ENCODE measurements around the gene MRPL23. TPM values are rescaled to one million over a fixed set of nuclear protein-coding genes. Genes with fewer than 3 reads are reported as not detected.
"Not testable (repeated sequence)": the region's sequence is repeated elsewhere in the genome, so short reads cannot be mapped to it uniquely, and the experiment has no call there.

Gene MRPL23
- total RNA-seq, 2 donors from 2014 or later, result 59.4 to 60.3 TPM

GRCh38 chr11:1933416-1934334 lies 13.5 kb upstream of the MRPL23 start:
- H3K27me3 Mint-ChIP-seq (ENCODE audit: low read depth), result peaks cover 9% of the 10 kb centered on the region
- H3K27ac Mint-ChIP-seq, result no peak overlapping the region
- H3K9me3 Mint-ChIP-seq, result no peaks in the 10 kb centered on the region
- ATAC-seq (replicated peaks in 1 of 2) (no peak), DNase-seq (no peak)
- H3K4me1 Mint-ChIP-seq (ENCODE audit: low read depth), result no peaks in the 10 kb centered on the region
- no peak overlapping the region for H3K4me3 Mint-ChIP-seq
- no peaks in the 10 kb centered on the region for H3K36me3 Mint-ChIP-seq (ENCODE audit: insufficient read depth in 2 of 2)

GRCh38 chr11:1934335-1935155 lies 12.6 kb upstream of the MRPL23 start:
- DNase-seq (no peak), ATAC-seq (replicated peaks in 1 of 2) (no peak)

GRCh38 chr11:1935156-1936071 lies 11.7 kb upstream of the MRPL23 start:
- Mint-ChIP-seq H3K4me3 (no peak overlapping the region), H3K4me1 (ENCODE audit: low read depth) (peaks cover 5% of the 10 kb centered on the region), H3K9me3 (no peaks in the 10 kb centered on the region), H3K36me3 (ENCODE audit: insufficient read depth in 2 of 2) (no peaks in the 10 kb centered on the region), H3K27ac (no peak overlapping the region), H3K27me3 (ENCODE audit: low read depth) (peaks cover 9% of the 10 kb centered on the region)
- no peak for DNase-seq
- ATAC-seq (replicated peaks in 1 of 2), result no peak

More at GRCh38 chr11:1934335-1935155, 12.6 kb upstream of the MRPL23 start:
- Mint-ChIP-seq H3K4me1 (ENCODE audit: low read depth) (peaks cover 5% of the 10 kb centered on the region), H3K9me3 (no peaks in the 10 kb centered on the region), H3K4me3 (no peak overlapping the region), H3K36me3 (ENCODE audit: insufficient read depth in 2 of 2) (no peaks in the 10 kb centered on the region), H3K27ac (no peak overlapping the region), H3K27me3 (ENCODE audit: low read depth) (peaks cover 9% of the 10 kb centered on the region)

- peaks cover 5% of the 10 kb centered on the region for H3K4me1 Mint-ChIP-seq (ENCODE audit: low read depth)
- no peak for ATAC-seq (replicated peaks in 1 of 2)
- no peak for DNase-seq
Measured at GRCh38 chr11:1936072-1936780, 10.9 kb upstream of the MRPL23 start.

GRCh38 chr11:1936781-1937615 lies 10.1 kb upstream of the MRPL23 start:
- H3K27ac Mint-ChIP-seq, result no peak overlapping the region
- DNase-seq (peak; percentile 0), ATAC-seq (replicated peaks in 1 of 2) (no peak)
- no peaks in the 10 kb centered on the region for H3K9me3 Mint-ChIP-seq
- H3K36me3 Mint-ChIP-seq (ENCODE audit: insufficient read depth in 2 of 2), result no peaks in the 10 kb centered on the region
- H3K4me3 Mint-ChIP-seq, result no peak overlapping the region
- H3K4me1 Mint-ChIP-seq (ENCODE audit: low read depth), result peaks cover 5% of the 10 kb centered on the region
- H3K27me3 Mint-ChIP-seq (ENCODE audit: low read depth), result peaks cover 2% of the 10 kb centered on the region

More at GRCh38 chr11:1936072-1936780, 10.9 kb upstream of the MRPL23 start:
- H3K27ac Mint-ChIP-seq, result no peak overlapping the region
- H3K9me3 Mint-ChIP-seq, result no peaks in the 10 kb centered on the region
- H3K36me3 Mint-ChIP-seq (ENCODE audit: insufficient read depth in 2 of 2), result no peaks in the 10 kb centered on the region
- H3K4me3 Mint-ChIP-seq, result no peak overlapping the region
- H3K27me3 Mint-ChIP-seq (ENCODE audit: low read depth), result peaks cover 9% of the 10 kb centered on the region

GRCh38 chr11:1937616-1938342 lies 9.4 kb upstream of the MRPL23 start:
- H3K4me1 Mint-ChIP-seq (ENCODE audit: low read depth), result peaks cover 5% of the 10 kb centered on the region
- ATAC-seq (replicated peaks in 1 of 2) (no peak), DNase-seq (peak in 1 of 2 donors; percentile 0)
- H3K36me3 Mint-ChIP-seq (ENCODE audit: insufficient read depth in 2 of 2), result no peaks in the 10 kb centered on the region
- H3K27me3 Mint-ChIP-seq (ENCODE audit: low read depth), result no peaks in the 10 kb centered on the region
- no peaks in the 10 kb centered on the region for H3K9me3 Mint-ChIP-seq
- no peak overlapping the region for H3K27ac Mint-ChIP-seq
- H3K4me3 Mint-ChIP-seq, result no peak overlapping the region

GRCh38 chr11:1938343-1939005 lies 8.7 kb upstream of the MRPL23 start:
- Mint-ChIP-seq H3K9me3 (no peaks in the 10 kb centered on the region), H3K27ac (no peak overlapping the region), H3K4me3 (no peak overlapping the region), H3K27me3 (ENCODE audit: low read depth) (no peaks in the 10 kb centered on the region), H3K36me3 (ENCODE audit: insufficient read depth in 2 of 2) (no peaks in the 10 kb centered on the region), H3K4me1 (ENCODE audit: low read depth) (peaks cover 5% of the 10 kb centered on the region)
- peak in 1 of 2 donors; percentile 0 for DNase-seq
- no peak for ATAC-seq (replicated peaks in 1 of 2)

GRCh38 chr11:1939006-1939625 lies 8.0 kb upstream of the MRPL23 start:
- peak; percentile 5 to 14 for DNase-seq

GRCh38 chr11:1939788-1940187 lies 7.3 kb upstream of the MRPL23 start:
- H3K27me3 Mint-ChIP-seq (ENCODE audit: low read depth); ATAC-seq (replicated peaks in 1 of 2); H3K4me3 Mint-ChIP-seq; H3K4me1 Mint-ChIP-seq (ENCODE audit: low read depth); H3K9me3 Mint-ChIP-seq; H3K36me3 Mint-ChIP-seq (ENCODE audit: insufficient read depth in 2 of 2); H3K27ac Mint-ChIP-seq: not testable (repeated sequence)
- DNase-seq, result peak in 1 of 2 donors; percentile 0

More at GRCh38 chr11:1939006-1939625, 8.0 kb upstream of the MRPL23 start:
- Mint-ChIP-seq H3K9me3 (no peaks in the 10 kb centered on the region), H3K36me3 (ENCODE audit: insufficient read depth in 2 of 2) (no peaks in the 10 kb centered on the region), H3K27ac (no peak overlapping the region), H3K27me3 (ENCODE audit: low read depth) (no peaks in the 10 kb centered on the region), H3K4me3 (peak overlapping the region in 1 of 2 donors; percentile 20), H3K4me1 (ENCODE audit: low read depth) (peaks cover 5% of the 10 kb centered on the region)
- no peak for ATAC-seq (replicated peaks in 1 of 2)

- no peaks in the 10 kb centered on the region for H3K9me3 Mint-ChIP-seq
- H3K4me1 Mint-ChIP-seq (ENCODE audit: low read depth), result peaks cover 5% of the 10 kb centered on the region
- DNase-seq (no peak), ATAC-seq (replicated peaks in 1 of 2) (no peak)
- no peak overlapping the region for H3K27ac Mint-ChIP-seq
- H3K36me3 Mint-ChIP-seq (ENCODE audit: insufficient read depth in 2 of 2), result no peaks in the 10 kb centered on the region
- no peaks in the 10 kb centered on the region for H3K27me3 Mint-ChIP-seq (ENCODE audit: low read depth)
- H3K4me3 Mint-ChIP-seq, result no peak overlapping the region
Measured at GRCh38 chr11:1942558-1943260, 4.4 kb upstream of the MRPL23 start.

Data from activated T-cell treated with anti-CD3 and anti-CD28 coated beads, Interleukin-2, amount 50 U/mL, for 72 hours (primary cell).